ENCODE data around the gene GBGT1. TPM values are rescaled to one million over a fixed set of nuclear protein-coding genes. Genes with fewer than 3 reads are reported as not detected.

Gene GBGT1
- total and polyA plus RNA-seq, 2 donors (not counting 3 experiments of a cell fraction or from before 2014, with no cell fraction given): 35.6 to 56.3 TPM

- no peaks in the 10 kb centered on the region for H3K79me2 ChIP-seq (ENCODE audit: control insufficient read depth, insufficient read depth, low read length)
- no TSS peak for BruUV-seq (replicated peaks)
- dilution Hi-C loops (cut with MboI; ENCODE audit: extremely low pct_ligation_motif_present, low sequenced_read_pairs) (no loop called here), intact Hi-C loops (cut with micrococcal nuclease) (no loop called here)
- no peaks in the 10 kb centered on the region for H3K27me3 ChIP-seq (ENCODE audit: control insufficient read depth in 2 of 2, insufficient read depth in 2 of 2, low read length in 2 of 2)
- H3K27ac ChIP-seq (ENCODE audit: insufficient read depth, low read depth, low read length): no peak overlapping the region
- H3K9ac ChIP-seq (replicated peaks; ENCODE audit: extremely low read depth, insufficient read depth, low read length): no peak overlapping the region
- no peak for TF ChIP-seq POLR2AphosphoS5 (IDR thresholded peaks at IDR 0.05; ENCODE audit: insufficient read depth, low read depth, low read length)
- no peak for TF ChIP-seq FOS (IDR thresholded peaks at IDR 0.05; ENCODE audit: borderline replicate concordance, insufficient read depth, low read length)
- no peak for TF ChIP-seq GATA2 (IDR thresholded peaks at IDR 0.05; ENCODE audit: insufficient read depth, insufficient read length, low read depth, low read length)
- no peak for TF ChIP-seq POLR2A (IDR thresholded peaks at IDR 0.05; ENCODE audit: low read depth, low read length)
- no peak for TF ChIP-seq MYC (IDR thresholded peaks at IDR 0.05; ENCODE audit: low read depth, low read length)
- TF ChIP-seq JUN (IDR thresholded peaks at IDR 0.05; ENCODE audit: borderline replicate concordance, insufficient read depth, insufficient read length, low read depth): no peak
- TF ChIP-seq EZH2 (IDR thresholded peaks at IDR 0.05; ENCODE audit: borderline replicate concordance, low read depth, low read length, severe bottlenecking): no peak
- no peak for TF ChIP-seq MAX (IDR thresholded peaks at IDR 0.05; ENCODE audit: insufficient read depth, insufficient read length)
- TF ChIP-seq CTCF (IDR thresholded peaks at IDR 0.05; ENCODE audit: extremely low read depth in 1 of 2, insufficient read depth in 1 of 2, low read depth in 1 of 2, low read length in 2 of 2): no peak
- H4K20me1 ChIP-seq (replicated peaks; ENCODE audit: control insufficient read depth, extremely low read depth, insufficient read depth, low read length): no peaks in the 10 kb centered on the region
- H3K36me3 ChIP-seq (ENCODE audit: control insufficient read depth in 2 of 2, extremely low read depth in 1 of 2, insufficient read depth in 2 of 2, low read length in 2 of 2): no peaks in the 10 kb centered on the region
- ChIA-PET CTCF (interaction anchor here (1.0 to 5.3 kb wide), 8 partner anchors 11 to 31 kb away, joined by 3 to 72 read pairs (median 6); no protein-coding TSS in a partner anchor), POLR2A (interaction anchor here (1.4 to 2.0 kb wide), 2 partner anchors 15 to 26 kb away, joined by 3 to 13 read pairs; no protein-coding TSS in a partner anchor)
- H3K4me3 ChIP-seq (replicated peaks in 1 of 3; ENCODE audit: insufficient read depth in 1 of 3, low read depth in 1 of 3, low read length in 3 of 3): no peak overlapping the region
- no peak for DNase-seq (ENCODE audit: low read depth, low spot score)
- peaks cover 26% of the 10 kb centered on the region for H3K4me1 ChIP-seq (ENCODE audit: control insufficient read depth, extremely low read depth, insufficient read depth, low read length)
- H2AFZ ChIP-seq (ENCODE audit: low read depth, low read length): no peak overlapping the region
- H3K9me3 ChIP-seq (replicated peaks; ENCODE audit: control insufficient read depth, insufficient read depth, low read length): no peaks in the 10 kb centered on the region
- H3K9me1 ChIP-seq (replicated peaks; ENCODE audit: control insufficient read depth, extremely low read depth, insufficient read depth, low read length): no peaks in the 10 kb centered on the region
- peak overlapping the region; percentile 8 for H3K4me2 ChIP-seq (ENCODE audit: insufficient read depth, low read length)
- no peak for FAIRE-seq
These were observed 45.1 kb downstream of the GBGT1 start for GRCh38 chr9:133118568-133118967.

Measured in endothelial cell of umbilical vein (primary cell).